Endothelial cell of umbilical vein (primary cell): ENCODE measurements around the gene HOXD10. TPM values are rescaled to one million over a fixed set of nuclear protein-coding genes. Genes with fewer than 3 reads are reported as not detected.

Source experiments
- BruUV-seq: library from RNA; stranded (reverse); fragments of 400-500 nt; replicated peaks from 2 replicates; lab custom pipeline; 2021; lab: Mats Ljungman, UMichigan
- CTCF ChIA-PET: fragments of 300-600, 350-600 bp; sonication (Branson Sonifier 250); formaldehyde crosslinking; loops from one replicate; lab custom pipeline; 2021; ENCODE audit warnings: antibody characterized with exemption, inconsistent platforms; lab: Charles Lee
- POLR2A ChIA-PET: fragments of 300-600, 350-600 bp; sonication (Branson Sonifier 250); formaldehyde crosslinking; loops from one replicate; lab custom pipeline; 2021; ENCODE audit warnings: antibody characterized with exemption, inconsistent platforms; lab: Charles Lee
- DNase-seq: peaks from one replicate; pipeline ENCODE4 v3.0.0-alpha.2; 2011; ENCODE audit warnings: low read depth, low spot score
- FAIRE-seq: peaks from 2 replicates; lab custom pipeline; 2011; peaks lifted over from hg19 to GRCh38; lab: Jason Lieb, UNC
- H2AFZ ChIP-seq: 2 replicates; pipeline ENCODE4 v1.6.0; 2012; ENCODE audit warnings: low read depth, low read length, control low read depth, inconsistent platforms
- H3K27ac ChIP-seq: 2 replicates; pipeline ENCODE4 v1.5.1; 2011; ENCODE audit warnings: low read depth, mild to moderate bottlenecking, control low read depth, low read length, moderate library complexity; ENCODE audit not compliant: insufficient read depth
- H3K27me3 ChIP-seq, 2 experiments: 2 replicates each; pipeline versions ENCODE4 v1.6.0 to v1.6.1; 2011; ENCODE audit warnings: low read length in 2 of 2, mixed read lengths in 1 of 2; ENCODE audit not compliant: control insufficient read depth in 2 of 2, insufficient read depth in 2 of 2
- H3K36me3 ChIP-seq, 2 experiments: 2 replicates in 1 of 2; 3 replicates in 1 of 2; pipeline ENCODE4 v1.5.1; 2011; ENCODE audit warnings: low read length in 2 of 2, mild to moderate bottlenecking in 1 of 2, moderate library complexity in 1 of 2; ENCODE audit not compliant: control insufficient read depth in 2 of 2, insufficient read depth in 2 of 2; ENCODE audit errors: extremely low read depth in 1 of 2
- H3K4me1 ChIP-seq: 3 replicates; pipeline ENCODE4 v1.5.1; 2011; ENCODE audit warnings: mild to moderate bottlenecking, low read length; ENCODE audit not compliant: control insufficient read depth, insufficient read depth; ENCODE audit errors: extremely low read depth
- H3K4me2 ChIP-seq: 2 replicates; pipeline ENCODE4 v1.6.1; 2011; ENCODE audit warnings: low read length, control low read depth, mixed read lengths; ENCODE audit not compliant: insufficient read depth
- H3K4me3 ChIP-seq, 3 experiments: fragments of 200-600 bp in 1 of 3; sonication (generic), shearing (Covaris generic) in 1 of 3; replicated peaks in 1 of 3; 2 replicates each; pipeline ENCODE4 v1.5.1; 2011 to 2016; ENCODE audit warnings: control low read depth in 3 of 3, low read length in 3 of 3, mild to moderate bottlenecking in 2 of 3, inconsistent platforms in 1 of 3, low read depth in 1 of 3, moderate library complexity in 1 of 3; ENCODE audit not compliant: insufficient read depth in 1 of 3
- H3K79me2 ChIP-seq: 2 replicates; pipeline ENCODE4 v1.6.0; 2012; ENCODE audit warnings: low read length, inconsistent platforms; ENCODE audit not compliant: control insufficient read depth, insufficient read depth
- H3K9ac ChIP-seq: replicated peaks from 2 replicates; pipeline ENCODE3; 2011; ENCODE audit warnings: low read length, control low read depth; ENCODE audit not compliant: insufficient read depth; ENCODE audit errors: extremely low read depth
- H3K9me1 ChIP-seq: replicated peaks from 3 replicates; pipeline ENCODE4 v1.6.0; 2011; ENCODE audit warnings: mild to moderate bottlenecking, low read length; ENCODE audit not compliant: control insufficient read depth, insufficient read depth; ENCODE audit errors: extremely low read depth
- H3K9me3 ChIP-seq: replicated peaks from 2 replicates; pipeline ENCODE4 v1.5.1; 2012; ENCODE audit warnings: low read length, inconsistent platforms; ENCODE audit not compliant: control insufficient read depth, insufficient read depth
- H4K20me1 ChIP-seq: replicated peaks from 2 replicates; pipeline ENCODE3; 2011; ENCODE audit warnings: mild to moderate bottlenecking, low read length; ENCODE audit not compliant: control insufficient read depth, insufficient read depth; ENCODE audit errors: extremely low read depth
- CTCF ChIP-seq, 2 donors: IDR thresholded peaks; 1 replicate in 1 of 2; 2 replicates in 1 of 2; pipeline ENCODE4 v1.5.1; 2011; ENCODE audit warnings: low read length in 2 of 2, mild to moderate bottlenecking in 2 of 2, moderate library complexity in 2 of 2, control low read depth in 1 of 2, inconsistent platforms in 1 of 2, low read depth in 1 of 2; ENCODE audit not compliant: insufficient read depth in 1 of 2; ENCODE audit errors: extremely low read depth in 1 of 2
- EZH2 ChIP-seq: IDR thresholded peaks from 2 replicates; pipeline ENCODE4 v1.6.1; 2012; ENCODE audit warnings: borderline replicate concordance, low read depth, mild to moderate bottlenecking, moderate library complexity, low read length, inconsistent platforms; ENCODE audit not compliant: severe bottlenecking
- FOS ChIP-seq: IDR thresholded peaks from 2 replicates; pipeline ENCODE4 v1.6.1; 2011; ENCODE audit warnings: mild to moderate bottlenecking, low read length, moderate library complexity, borderline replicate concordance; ENCODE audit not compliant: insufficient read depth
- GATA2 ChIP-seq: IDR thresholded peaks from 2 replicates; pipeline ENCODE4 v1.7.0; 2011; ENCODE audit warnings: low read depth, mild to moderate bottlenecking, moderate library complexity, mixed read lengths, low read length; ENCODE audit not compliant: insufficient read length, insufficient read depth
- JUN ChIP-seq: IDR thresholded peaks from 2 replicates; pipeline ENCODE4 v1.6.1; 2011; ENCODE audit warnings: borderline replicate concordance, low read depth; ENCODE audit not compliant: insufficient read length, insufficient read depth
- MAX ChIP-seq: IDR thresholded peaks from 2 replicates; pipeline ENCODE4 v1.6.1; 2011; ENCODE audit not compliant: insufficient read depth, insufficient read length
- POLR2AphosphoS5 ChIP-seq: IDR thresholded peaks from 2 replicates; pipeline ENCODE4 v1.6.1; 2012; ENCODE audit warnings: low read depth, mild to moderate bottlenecking, control low read depth, low read length, moderate library complexity; ENCODE audit not compliant: insufficient read depth
- dilution Hi-C: fragments of 300-500 bp; cut with MboI; formaldehyde crosslinking; loops from one replicate; pipeline ENCODE4 v1.15.0; 2019; ENCODE audit warnings: low sequenced_read_pairs; ENCODE audit not compliant: extremely low pct_ligation_motif_present
- intact Hi-C: fragments of 100-400 bp; cut with micrococcal nuclease; formaldehyde crosslinking; loops from one replicate; pipeline ENCODE4 v1.10.0; 2022
- polyA plus RNA-seq, 4 experiments: library from polyadenylated mRNA; depleted of rRNA in 3 of 4; stranded (reverse) in 3 of 4; unstranded in 1 of 4; fragments of >200 nt; gene quantifications; 2 replicates each; pipeline versions ENCODE4 v1.2.1 to v1.2.3, GENCODE V29; 2011 to 2012; ENCODE audit warnings: missing spikeins in 1 of 4
- total RNA-seq: library from RNA; stranded (reverse); gene quantifications from 2 replicates; pipeline ENCODE4 v1.2.3, GENCODE V29; 2021

The HOXD10 gene
- total and polyA plus RNA-seq, 2 donors (not counting 3 experiments of a cell fraction or from before 2014, with no cell fraction given) = not detected

- FAIRE-seq (no peak), DNase-seq (no peak)
- TF ChIP-seq GATA2 = no peak
- TF ChIP-seq FOS = no peak
- no peak for TF ChIP-seq JUN
- no peak for TF ChIP-seq MAX
- TF ChIP-seq EZH2 = no peak
- no peak for TF ChIP-seq POLR2AphosphoS5
- no peak for TF ChIP-seq CTCF (IDR thresholded peaks at IDR 0.05; ENCODE audit: extremely low read depth in 1 of 2, insufficient read depth in 1 of 2, low read depth in 1 of 2, low read length in 2 of 2)
- ChIA-PET POLR2A (no interaction called here), CTCF (interaction anchor here (2.5 to 2.6 kb wide), 2 partner anchors 288 to 387 kb away, joined by 11 to 12 read pairs; no protein-coding TSS in a partner anchor)
- Histone ChIP-seq H3K27me3 (peaks cover 5 to 15% of the 10 kb centered on the region in 2 experiments), H4K20me1 (no peaks in the 10 kb centered on the region), H3K79me2 (no peaks in the 10 kb centered on the region), H3K27ac (no peak overlapping the region), H2AFZ (no peak overlapping the region), H3K36me3 (no peaks in the 10 kb centered on the region), H3K9me3 (no peaks in the 10 kb centered on the region), H3K4me2 (no peak overlapping the region), H3K4me3 (no peak overlapping the region), H3K9ac (no peak overlapping the region), H3K4me1 (peaks cover 3% of the 10 kb centered on the region), H3K9me1 (no peaks in the 10 kb centered on the region)
- dilution Hi-C loops (no loop called here), intact Hi-C loops (no loop called here)
- BruUV-seq = no TSS peak
These were observed 50.8 kb downstream of the HOXD10 start for GRCh38 chr2:176167398-176167797.
